GM19240 (cell line): Measurements from ENCODE around the gene RXFP2.

Experiments used
- DNase-seq: peaks from one replicate; pipeline ENCODE4 v3.0.0; 2011; ENCODE audit warnings: low spot score; ENCODE audit not compliant: insufficient read length

The RXFP2 gene

DNA sequence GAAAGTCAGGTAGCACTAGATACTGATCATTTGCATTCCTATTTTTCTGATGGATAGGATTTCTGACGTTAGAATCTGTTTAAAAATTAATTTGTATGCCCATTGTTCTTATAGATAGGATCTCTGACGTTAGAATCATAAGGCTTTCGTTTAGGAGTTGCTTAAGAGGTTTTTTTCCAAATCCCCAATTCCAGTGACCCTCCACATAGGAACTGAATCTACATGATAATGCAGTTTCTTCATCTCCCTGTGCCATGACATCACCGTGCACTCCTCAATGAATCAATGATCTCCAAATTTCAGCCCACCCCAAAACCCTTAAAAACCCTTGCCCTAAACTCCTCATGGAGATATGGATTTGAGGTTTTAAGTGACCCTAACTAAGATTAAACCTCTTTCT lies 87.2 kb downstream of the RXFP2 start:
- DNase-seq = no peak

DNA sequence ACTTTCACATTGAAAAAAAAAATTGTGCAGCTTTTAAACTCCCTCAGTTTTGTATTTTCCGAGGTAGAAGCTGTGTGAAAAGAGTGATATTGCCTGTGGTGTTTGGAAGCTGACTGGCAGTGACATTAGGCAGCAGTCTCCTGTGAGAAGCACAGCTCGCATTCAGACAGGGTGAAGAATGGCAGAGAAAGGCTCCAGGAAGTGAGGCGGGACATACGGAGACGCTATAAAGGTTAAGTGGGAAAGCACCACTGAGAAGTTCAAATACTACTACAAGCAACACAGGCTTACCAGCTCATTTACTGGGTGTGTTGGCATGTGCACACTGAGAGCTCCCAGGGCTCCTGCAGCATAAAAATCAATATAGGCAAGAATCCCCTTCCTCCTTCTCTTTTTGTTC lies 88.4 kb downstream of the RXFP2 start:
- DNase-seq = no peak

DNA sequence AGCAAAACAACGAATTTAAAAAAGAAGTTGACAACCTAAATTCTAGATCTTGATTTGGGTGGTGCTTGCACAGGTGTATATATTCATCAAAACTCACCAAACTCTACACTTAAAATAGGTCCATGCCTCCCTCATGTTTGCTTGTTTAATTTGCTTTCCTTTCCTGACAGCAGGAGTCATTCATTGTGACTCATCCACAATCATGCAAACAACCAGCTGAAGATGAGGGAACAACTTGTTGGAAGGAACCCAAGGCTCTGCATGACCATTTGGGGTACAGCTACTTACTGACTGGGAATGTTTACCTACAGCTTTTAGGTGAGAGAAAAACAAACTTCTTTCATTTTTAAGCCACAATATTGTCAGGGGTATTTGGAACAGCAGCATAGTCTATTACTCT lies 96.6 kb downstream of the RXFP2 start:
- DNase-seq = no peak

- no peak for DNase-seq
Measured at GRCh38 chr13:31843044-31843443, 103.7 kb downstream of the RXFP2 start.

DNA sequence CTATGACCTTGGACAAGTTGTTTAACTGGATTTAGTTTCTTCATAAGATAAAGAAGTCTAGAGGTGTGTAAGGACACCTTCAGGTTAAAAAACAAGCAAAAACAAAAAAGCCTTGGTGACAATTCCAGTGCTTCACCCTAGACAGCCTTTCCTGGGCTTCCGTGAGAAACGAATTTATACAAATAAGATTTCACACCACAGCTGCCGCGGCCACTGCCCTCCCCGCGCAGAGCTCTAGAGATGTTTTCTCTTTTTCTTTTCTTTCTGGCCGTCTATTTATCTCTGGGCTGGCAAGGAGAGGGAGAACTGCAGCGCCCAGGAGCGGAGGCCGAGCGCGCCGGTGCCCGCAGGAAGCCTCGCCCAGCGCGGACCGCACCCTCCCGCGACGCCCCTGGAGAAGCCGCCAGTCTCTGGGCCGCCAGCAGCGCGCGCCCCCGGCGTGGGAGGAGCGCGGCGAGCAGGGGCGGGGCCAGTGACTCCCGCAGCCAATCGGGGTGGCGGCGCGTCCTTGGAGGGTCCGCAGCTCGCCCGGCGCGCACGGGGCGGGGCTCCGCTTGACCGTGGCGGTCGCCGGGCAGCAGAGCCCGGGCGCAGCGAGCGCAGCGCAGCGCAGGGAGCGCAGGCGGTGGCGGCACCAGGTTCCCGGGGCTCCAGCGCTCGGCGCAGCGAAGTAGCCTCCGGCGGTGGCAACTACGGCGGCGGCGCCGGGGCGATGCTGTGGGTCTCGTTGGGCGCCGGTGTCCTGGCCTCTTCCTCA lies 107.0 kb downstream of the RXFP2 start:
- DNase-seq = peak; percentile 35

- DNase-seq = no peak
Measured at GRCh38 chr13:31846961-31847752, 107.8 kb downstream of the RXFP2 start.

GRCh38 chr13:31848621-31849020 lies 109.3 kb downstream of the RXFP2 start:
- no peak for DNase-seq

DNA sequence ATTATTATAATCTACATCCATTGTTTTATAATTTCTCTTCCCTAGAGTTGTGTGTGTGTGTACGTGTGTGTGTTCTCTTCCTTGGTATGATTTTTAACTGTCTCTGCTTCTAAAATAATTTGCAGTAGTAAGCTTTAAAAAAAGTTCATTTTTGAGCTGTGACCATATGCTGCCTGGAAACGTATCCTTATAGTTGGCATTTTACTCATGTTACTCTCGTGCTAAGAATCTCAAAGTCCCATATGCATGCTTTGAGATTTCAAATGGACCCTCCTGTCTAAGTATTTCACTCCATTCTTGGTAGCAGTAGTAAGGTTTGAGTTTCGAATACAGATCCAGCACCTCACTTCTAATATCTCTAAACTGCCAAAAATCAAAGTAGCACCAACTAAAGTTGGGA lies 109.9 kb downstream of the RXFP2 start:
- DNase-seq = no peak

DNA sequence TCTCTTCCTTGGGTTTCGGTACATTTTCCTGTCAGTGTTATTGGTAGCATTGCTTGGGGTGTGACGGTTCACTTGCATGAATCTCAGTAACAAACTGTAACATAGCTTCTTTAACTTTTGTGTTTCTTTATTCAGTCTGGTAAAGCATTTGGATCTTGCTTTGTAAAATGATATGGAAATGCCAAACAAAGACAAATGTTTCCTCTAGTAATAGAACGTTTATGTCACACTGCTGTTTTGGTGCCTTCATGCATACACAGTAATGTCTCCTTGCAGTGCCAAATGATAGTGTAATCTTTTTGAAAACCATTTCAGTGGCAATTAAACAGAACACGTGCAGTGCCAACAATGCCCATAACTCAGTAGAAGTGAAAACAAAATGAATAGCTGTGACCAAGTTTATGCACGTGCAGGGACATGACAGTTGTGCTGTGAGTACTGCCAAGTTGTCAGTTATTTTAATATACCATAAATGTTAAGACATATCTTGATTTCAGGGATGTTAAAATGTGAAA lies 110.8 kb downstream of the RXFP2 start:
- DNase-seq = no peak

DNA sequence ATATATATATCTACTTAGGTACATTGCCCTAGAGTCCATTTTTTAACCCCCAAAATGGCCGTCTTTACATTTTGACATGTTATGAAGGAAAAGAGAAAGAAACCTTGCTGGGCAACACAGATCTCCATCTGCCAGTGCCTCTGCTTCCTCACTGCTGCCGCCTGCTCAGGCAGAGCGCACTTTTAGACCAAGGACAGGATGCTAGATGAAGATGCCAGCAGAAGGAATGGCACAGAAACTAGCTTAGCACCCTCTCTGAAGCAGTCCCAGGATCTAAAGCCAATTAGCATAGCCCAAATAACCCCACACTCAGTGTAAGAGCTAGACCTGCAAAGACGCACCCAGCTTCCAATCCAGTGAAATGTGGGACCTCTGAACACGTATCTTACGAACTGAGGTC lies 111.9 kb downstream of the RXFP2 start:
- DNase-seq = no peak
